Measurements from ENCODE around the gene DNMBP. TPM values are rescaled to one million over a fixed set of nuclear protein-coding genes. Genes with fewer than 3 reads are reported as not detected.
A peak's percentile ranks its signal among the peaks of the same experiment; 100 is the strongest.

Gene DNMBP
- total RNA-seq, 1 donor from 2014 or later = 11.7 TPM

- H3K27ac Mint-ChIP-seq (ENCODE audit: unreplicated experiment) = no peak overlapping the region
- DNase-seq (ENCODE audit: low spot score) = no peak
- no peaks in the 10 kb centered on the region for H3K9me3 Mint-ChIP-seq (ENCODE audit: low read depth)
- peaks cover 25% of the 10 kb centered on the region for H3K4me1 Mint-ChIP-seq (ENCODE audit: low read depth)
- H3K36me3 Mint-ChIP-seq (ENCODE audit: low read depth) = peaks cover 1% of the 10 kb centered on the region
- no peaks in the 10 kb centered on the region for H3K27me3 Mint-ChIP-seq (ENCODE audit: low read depth)
- H3K4me3 Mint-ChIP-seq (ENCODE audit: unreplicated experiment) = no peak overlapping the region
- TF ChIP-seq CTCF (IDR thresholded peaks at IDR 0.05) = no peak
Observed at GRCh38 chr10:99914236-99914635, 95.5 kb downstream of the DNMBP start.

- H3K36me3 Mint-ChIP-seq (ENCODE audit: low read depth) = peaks cover 2% of the 10 kb centered on the region
- no peak for DNase-seq (ENCODE audit: low spot score)
Observed at GRCh38 chr10:99913831-99914235, 95.9 kb downstream of the DNMBP start.

GRCh38 chr10:99912041-99912440, 97.7 kb downstream of the DNMBP start:
- H3K27ac Mint-ChIP-seq (ENCODE audit: unreplicated experiment) = no peak overlapping the region
- H3K4me3 Mint-ChIP-seq (ENCODE audit: unreplicated experiment) = no peak overlapping the region
- no peak for DNase-seq (ENCODE audit: low spot score)
- H3K27me3 Mint-ChIP-seq (ENCODE audit: low read depth) = no peaks in the 10 kb centered on the region
- H3K9me3 Mint-ChIP-seq (ENCODE audit: low read depth) = no peaks in the 10 kb centered on the region
- TF ChIP-seq CTCF (IDR thresholded peaks at IDR 0.05) = no peak
- H3K36me3 Mint-ChIP-seq (ENCODE audit: low read depth) = peaks cover 11% of the 10 kb centered on the region
- H3K4me1 Mint-ChIP-seq (ENCODE audit: low read depth) = peaks cover 12% of the 10 kb centered on the region

More at GRCh38 chr10:99913831-99914235, 95.9 kb downstream of the DNMBP start:
- Mint-ChIP-seq H3K27me3 (ENCODE audit: low read depth) (no peaks in the 10 kb centered on the region), H3K27ac (ENCODE audit: unreplicated experiment) (no peak overlapping the region), H3K4me3 (ENCODE audit: unreplicated experiment) (no peak overlapping the region), H3K4me1 (ENCODE audit: low read depth) (peaks cover 25% of the 10 kb centered on the region), H3K9me3 (ENCODE audit: low read depth) (no peaks in the 10 kb centered on the region)
- TF ChIP-seq CTCF (IDR thresholded peaks at IDR 0.05) = no peak

- no peak for TF ChIP-seq CTCF (IDR thresholded peaks at IDR 0.05)
- no peak overlapping the region for H3K27ac Mint-ChIP-seq (ENCODE audit: unreplicated experiment)
- H3K9me3 Mint-ChIP-seq (ENCODE audit: low read depth) = no peaks in the 10 kb centered on the region
- DNase-seq (ENCODE audit: low spot score) = no peak
- peaks cover 10% of the 10 kb centered on the region for H3K4me1 Mint-ChIP-seq (ENCODE audit: low read depth)
- no peak overlapping the region for H3K4me3 Mint-ChIP-seq (ENCODE audit: unreplicated experiment)
- H3K36me3 Mint-ChIP-seq (ENCODE audit: low read depth) = peaks cover 20% of the 10 kb centered on the region
- no peaks in the 10 kb centered on the region for H3K27me3 Mint-ChIP-seq (ENCODE audit: low read depth)
Observed at GRCh38 chr10:99908512-99908911, 101.2 kb downstream of the DNMBP start.

- Mint-ChIP-seq H3K9me3 (ENCODE audit: low read depth) (no peaks in the 10 kb centered on the region), H3K27ac (ENCODE audit: unreplicated experiment) (no peak overlapping the region), H3K36me3 (ENCODE audit: low read depth) (peaks cover 22% of the 10 kb centered on the region), H3K4me1 (ENCODE audit: low read depth) (peaks cover 3% of the 10 kb centered on the region), H3K27me3 (ENCODE audit: low read depth) (no peaks in the 10 kb centered on the region), H3K4me3 (ENCODE audit: unreplicated experiment) (no peak overlapping the region)
- TF ChIP-seq CTCF (IDR thresholded peaks at IDR 0.05) = peak; percentile 42
- no peak for DNase-seq (ENCODE audit: low spot score)
Observed at GRCh38 chr10:99906470-99906869, 103.3 kb downstream of the DNMBP start.

Measured in chondrocyte (in vitro differentiated cells).